Measurements from ENCODE around the gene B3GNT5.

Gene B3GNT5

DNA sequence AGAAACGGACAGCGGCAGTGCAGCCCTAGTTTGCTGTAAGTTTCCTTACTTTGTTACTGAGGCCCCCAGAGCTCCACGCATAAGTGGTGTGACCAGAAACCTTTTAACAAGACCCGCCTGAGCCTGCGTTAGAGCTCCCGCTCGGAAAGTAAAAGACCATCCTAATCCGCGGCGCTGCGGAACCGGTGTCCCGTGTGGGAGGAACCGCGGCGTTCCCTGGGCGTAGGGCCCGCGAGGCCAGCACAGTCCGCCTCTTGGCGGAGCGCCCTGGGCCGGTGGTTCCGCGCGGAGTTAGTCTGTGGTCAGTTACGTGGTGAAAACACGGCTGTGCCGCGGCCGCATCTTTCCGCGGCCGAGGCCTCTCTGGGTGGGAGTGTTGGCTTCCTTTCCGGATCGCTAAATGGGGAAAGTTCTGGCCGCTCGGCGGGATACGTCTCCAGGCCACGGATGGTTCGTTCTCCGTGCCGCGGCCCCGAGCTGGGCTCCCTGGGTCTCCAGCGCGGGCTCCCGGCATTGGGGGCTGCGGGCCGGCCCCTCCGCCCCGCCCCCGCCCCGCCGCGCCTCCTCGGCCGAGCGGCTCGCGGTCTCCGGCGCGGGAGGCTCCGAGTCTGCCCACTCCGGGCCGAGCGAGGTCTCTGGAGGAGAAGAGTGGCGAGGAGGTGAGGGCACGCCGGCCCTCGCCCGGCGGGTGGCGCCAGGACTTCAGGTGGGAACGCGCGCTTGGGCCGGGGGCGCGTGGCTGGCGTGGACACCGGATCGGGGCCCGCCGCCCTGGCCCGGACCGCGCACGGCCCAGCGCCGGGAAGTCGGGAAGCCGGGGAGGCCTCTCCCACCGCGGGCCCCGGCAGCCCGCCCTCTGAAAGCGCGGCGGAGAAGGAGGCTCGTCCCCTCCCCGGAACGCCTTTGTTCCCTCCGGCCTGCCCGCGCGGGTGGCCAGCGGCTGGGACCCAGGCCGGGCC lies 754 bp downstream of the B3GNT5 start:
- Mint-ChIP-seq H3K27ac (no peak overlapping the region), H3K9me3 (no peaks in the 10 kb centered on the region), H3K4me1 (no peaks in the 10 kb centered on the region), H3K36me3 (no peaks in the 10 kb centered on the region), H3K4me3 (peak overlapping the region; percentile 76)
- DNase-seq (ENCODE audit: low spot score in 2 of 2) (peak in 1 of 2 donors; percentile 62), ATAC-seq (peak; percentile 69)

DNA sequence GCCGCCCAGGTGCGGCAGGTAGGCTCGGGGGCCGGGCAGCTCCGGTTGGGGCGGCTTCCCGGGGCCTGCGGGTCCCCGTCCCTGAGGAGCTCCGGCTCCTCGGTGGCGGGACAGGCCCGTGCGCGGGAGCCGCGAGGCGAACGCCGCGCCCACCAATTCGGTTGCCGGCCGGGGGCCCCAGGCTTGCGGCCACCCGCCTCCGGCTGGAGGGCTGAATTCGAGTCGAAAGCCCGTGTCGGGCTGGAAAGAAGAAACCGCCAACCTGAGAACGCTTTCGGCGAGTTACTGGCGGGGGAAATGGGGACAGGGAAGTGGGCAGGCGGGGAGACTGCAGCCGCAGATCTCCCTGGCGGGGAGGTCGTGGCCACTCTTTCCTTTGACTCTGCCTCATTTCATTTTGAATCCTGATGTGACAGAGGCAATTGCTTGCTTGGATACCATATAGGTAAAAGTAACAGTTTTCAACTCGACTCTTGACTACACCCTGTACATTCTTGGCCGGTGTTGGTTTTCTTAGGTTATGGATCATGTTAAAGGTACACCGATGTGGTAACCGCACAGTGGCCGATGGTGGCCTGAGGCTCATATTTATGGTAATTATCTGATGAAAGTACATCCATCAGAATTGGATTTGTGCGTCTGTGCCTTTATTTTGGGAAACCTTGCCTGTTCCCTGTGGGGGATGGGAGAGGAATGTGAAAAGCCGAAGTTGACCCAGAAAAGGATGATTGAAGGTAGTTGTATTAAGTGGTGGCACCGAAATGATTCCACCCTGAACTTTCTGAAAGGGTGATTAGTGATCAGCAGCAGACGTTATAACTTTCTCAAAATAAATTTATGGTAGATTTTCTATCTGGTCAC lies 1.7 kb downstream of the B3GNT5 start:
- H3K4me3 Mint-ChIP-seq: peak overlapping the region; percentile 39
- ATAC-seq (peak; percentile 11), DNase-seq (ENCODE audit: low spot score in 2 of 2) (no peak)
- no peaks in the 10 kb centered on the region for H3K4me1 Mint-ChIP-seq
- no peak overlapping the region for H3K27ac Mint-ChIP-seq
- H3K36me3 Mint-ChIP-seq: no peaks in the 10 kb centered on the region
- no peaks in the 10 kb centered on the region for H3K9me3 Mint-ChIP-seq

DNA sequence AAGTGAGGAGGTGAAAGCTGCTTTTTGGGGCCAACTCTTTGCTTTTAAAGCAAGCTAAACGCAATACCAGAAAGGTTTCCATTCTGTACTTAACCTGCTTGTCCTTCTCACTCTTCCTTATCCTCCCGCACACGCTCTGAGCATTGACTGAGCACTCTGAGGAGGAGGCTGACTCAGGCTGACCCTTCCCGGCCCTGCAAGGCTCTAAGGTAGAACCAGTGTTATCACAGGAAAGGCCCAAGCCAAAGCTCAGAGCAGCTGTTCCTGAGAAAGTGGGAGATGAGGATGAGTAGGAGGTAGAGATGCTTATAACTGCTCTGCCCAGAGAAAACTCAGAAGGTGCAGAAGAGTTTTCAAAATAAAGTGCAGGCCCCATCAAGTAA lies 2.3 kb downstream of the B3GNT5 start:
- Mint-ChIP-seq H3K36me3 (no peaks in the 10 kb centered on the region), H3K4me1 (no peaks in the 10 kb centered on the region), H3K4me3 (peak overlapping the region; percentile 39), H3K27ac (no peak overlapping the region), H3K9me3 (no peaks in the 10 kb centered on the region)
- DNase-seq (ENCODE audit: low spot score in 2 of 2): peak in 1 of 2 donors; percentile 42
- no peak for ATAC-seq

DNA sequence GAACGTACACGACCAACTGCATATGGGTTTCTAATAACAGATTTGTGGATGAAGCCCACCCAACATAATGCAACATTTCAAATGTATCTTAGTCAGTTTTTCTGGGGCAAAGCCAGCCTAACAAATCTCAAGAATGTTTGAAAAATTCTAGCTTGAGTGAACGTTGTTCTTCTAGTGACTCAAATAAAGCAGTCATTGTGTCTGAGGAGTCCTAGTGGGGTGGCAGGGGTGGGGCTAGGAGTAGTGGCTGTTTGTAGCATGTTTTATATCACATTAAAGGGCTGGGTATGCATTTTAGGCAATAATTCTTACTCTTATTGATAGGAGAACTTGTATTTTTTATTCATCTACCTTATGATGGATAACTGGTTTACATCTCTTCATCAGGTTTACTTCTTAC lies 6.0 kb downstream of the B3GNT5 start:
- no peak for ATAC-seq
- no peaks in the 10 kb centered on the region for H3K9me3 Mint-ChIP-seq
- no peak overlapping the region for H3K4me3 Mint-ChIP-seq
- peak in 1 of 2 donors; percentile 13 for DNase-seq (ENCODE audit: low spot score in 2 of 2)
- H3K4me1 Mint-ChIP-seq: no peaks in the 10 kb centered on the region
- H3K27ac Mint-ChIP-seq: no peak overlapping the region
- no peaks in the 10 kb centered on the region for H3K36me3 Mint-ChIP-seq

DNA sequence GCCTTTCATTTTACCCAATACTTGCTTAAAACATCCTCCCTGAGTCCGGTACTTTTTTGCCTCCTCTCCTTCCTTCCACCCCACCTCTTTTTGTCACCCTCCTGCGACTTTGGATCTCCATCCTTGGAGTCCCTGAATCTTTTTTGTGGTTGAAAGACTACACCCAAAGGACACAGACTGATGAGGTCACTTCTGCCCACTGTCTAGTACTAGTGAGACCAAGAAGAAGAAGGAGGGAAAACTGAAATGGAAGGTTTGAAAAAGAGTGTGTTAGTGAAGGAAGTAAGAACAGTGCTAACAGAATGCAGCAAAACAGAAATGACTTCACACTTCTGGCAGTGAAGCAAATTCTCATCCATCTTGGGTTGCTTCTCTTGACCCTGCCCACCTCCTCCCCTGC lies 6.6 kb downstream of the B3GNT5 start:
- H3K9me3 Mint-ChIP-seq: no peaks in the 10 kb centered on the region
- DNase-seq (ENCODE audit: low spot score in 2 of 2) (peak in 1 of 2 donors; percentile 29), ATAC-seq (no peak)
- H3K4me1 Mint-ChIP-seq: no peaks in the 10 kb centered on the region
- H3K36me3 Mint-ChIP-seq: no peaks in the 10 kb centered on the region
- no peak overlapping the region for H3K27ac Mint-ChIP-seq
- H3K4me3 Mint-ChIP-seq: no peak overlapping the region

DNA sequence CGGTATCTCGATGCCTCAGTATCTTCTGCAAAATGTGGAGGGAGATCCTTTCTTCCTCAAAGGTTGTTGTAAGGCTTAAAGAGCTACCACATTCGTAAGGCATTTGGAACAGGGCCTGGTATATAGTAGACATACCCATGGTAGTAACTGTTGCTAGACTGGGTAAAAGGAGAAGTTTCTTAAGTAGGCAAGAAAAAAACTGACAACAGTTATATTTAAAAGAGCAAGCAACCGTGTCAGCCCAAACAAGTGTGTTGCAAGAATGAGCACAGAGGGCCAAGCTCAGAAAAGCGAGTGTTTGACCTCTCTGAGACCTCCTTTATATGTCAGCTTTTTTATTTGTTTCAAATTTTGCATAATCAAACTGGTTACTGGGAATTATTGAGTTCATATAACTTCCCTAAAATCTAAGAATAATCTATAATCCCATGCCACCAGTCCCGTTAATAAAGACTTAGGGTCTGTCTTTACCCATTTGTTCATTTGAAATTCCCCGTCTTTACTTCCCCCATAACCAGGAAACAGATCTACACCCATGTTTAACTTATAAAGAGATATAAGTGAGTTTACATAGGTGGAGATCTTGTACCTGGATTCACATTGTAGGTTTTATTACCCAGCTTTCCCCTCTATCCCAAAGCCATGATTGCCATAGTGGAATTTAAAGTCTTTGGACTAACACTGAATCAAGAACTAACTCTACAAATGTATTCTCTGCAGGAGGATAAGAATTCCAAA lies 7.3 kb downstream of the B3GNT5 start:
- Mint-ChIP-seq H3K4me3 (no peak overlapping the region), H3K4me1 (no peaks in the 10 kb centered on the region), H3K27ac (no peak overlapping the region), H3K9me3 (no peaks in the 10 kb centered on the region), H3K36me3 (no peaks in the 10 kb centered on the region)
- no peak for ATAC-seq
- DNase-seq (ENCODE audit: low spot score in 2 of 2): no peak

DNA sequence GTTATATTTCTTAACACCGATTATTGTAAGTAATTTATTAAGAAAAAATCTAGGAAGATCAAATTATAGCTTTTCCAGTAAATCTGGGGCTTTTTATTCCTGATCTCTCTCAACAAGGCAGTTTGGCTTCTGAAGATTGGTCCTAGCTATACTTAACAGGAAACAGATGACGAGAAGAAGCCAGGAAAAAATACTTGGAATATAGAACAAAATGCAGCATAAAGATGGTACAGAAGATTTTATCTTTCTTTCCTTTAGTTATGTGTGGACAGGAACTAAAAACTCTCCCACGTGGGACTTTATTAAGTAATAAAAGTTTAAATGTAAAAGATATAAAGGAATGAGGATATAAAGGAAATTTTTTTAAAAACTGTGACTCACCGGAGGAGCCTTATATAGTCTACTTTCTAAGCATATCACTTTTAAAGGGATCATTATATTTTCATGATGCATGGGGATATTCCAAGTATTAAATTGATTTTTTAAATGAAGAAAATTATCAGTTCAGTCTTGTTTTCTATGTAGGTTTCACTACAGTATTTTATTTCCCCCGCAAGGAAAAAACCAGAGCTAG lies 8.2 kb downstream of the B3GNT5 start:
- no peak for ATAC-seq
- no peaks in the 10 kb centered on the region for H3K36me3 Mint-ChIP-seq
- no peak overlapping the region for H3K27ac Mint-ChIP-seq
- no peaks in the 10 kb centered on the region for H3K4me1 Mint-ChIP-seq
- H3K4me3 Mint-ChIP-seq: no peak overlapping the region
- H3K9me3 Mint-ChIP-seq: no peaks in the 10 kb centered on the region
- no peak for DNase-seq (ENCODE audit: low spot score in 2 of 2)

DNA sequence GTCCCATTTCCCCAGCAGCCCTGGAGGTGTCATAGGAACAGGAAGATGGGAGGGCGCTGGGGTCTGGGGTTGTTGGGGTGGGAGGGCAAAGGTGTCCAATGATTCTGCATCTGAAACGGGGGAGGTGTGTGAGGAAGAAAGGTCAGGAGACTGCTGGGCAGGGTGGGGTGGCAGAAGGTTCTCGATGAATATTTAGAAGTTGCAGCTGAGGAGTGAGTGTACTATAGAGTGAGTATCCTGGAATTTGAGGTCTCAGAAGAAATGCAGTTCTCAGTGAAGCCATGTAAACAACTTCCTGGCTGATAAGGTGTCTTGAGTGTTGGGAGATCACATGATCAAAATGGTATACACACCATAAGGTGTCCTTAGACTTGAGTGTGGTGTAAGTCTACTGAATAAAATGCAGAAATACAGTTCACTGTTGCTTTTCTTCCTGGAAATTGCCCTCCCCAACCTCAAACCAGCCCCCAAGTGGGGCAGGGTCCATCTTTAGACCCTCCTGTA lies 9.9 kb downstream of the B3GNT5 start:
- Mint-ChIP-seq H3K4me1 (peaks cover 9% of the 10 kb centered on the region), H3K9me3 (no peaks in the 10 kb centered on the region), H3K36me3 (no peaks in the 10 kb centered on the region), H3K27ac (no peak overlapping the region), H3K4me3 (no peak overlapping the region)
- no peak for DNase-seq (ENCODE audit: low spot score in 2 of 2)
- ATAC-seq: no peak

DNA sequence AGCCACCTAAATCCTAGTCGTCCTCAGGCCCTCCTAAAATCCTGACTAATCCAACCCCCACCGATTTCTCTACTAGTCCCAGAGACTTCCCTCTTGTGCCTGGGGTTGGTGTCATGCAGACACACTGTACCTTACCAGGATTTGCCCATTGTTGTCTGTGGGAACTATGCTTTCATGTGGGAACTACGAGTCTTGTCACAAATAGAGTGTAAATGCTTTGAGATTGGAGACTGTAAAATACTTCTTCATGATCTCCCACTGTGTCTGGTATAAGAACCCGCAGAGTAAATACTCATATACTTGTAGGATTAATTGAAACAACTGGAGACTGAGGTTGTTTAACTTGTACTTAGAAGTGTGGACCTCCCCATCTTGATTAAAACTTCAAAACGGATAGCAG lies 11.2 kb downstream of the B3GNT5 start:
- Mint-ChIP-seq H3K4me1 (peaks cover 15% of the 10 kb centered on the region), H3K27ac (no peak overlapping the region), H3K36me3 (no peaks in the 10 kb centered on the region), H3K9me3 (no peaks in the 10 kb centered on the region), H3K4me3 (no peak overlapping the region)
- ATAC-seq (no peak), DNase-seq (ENCODE audit: low spot score in 2 of 2) (no peak)

DNA sequence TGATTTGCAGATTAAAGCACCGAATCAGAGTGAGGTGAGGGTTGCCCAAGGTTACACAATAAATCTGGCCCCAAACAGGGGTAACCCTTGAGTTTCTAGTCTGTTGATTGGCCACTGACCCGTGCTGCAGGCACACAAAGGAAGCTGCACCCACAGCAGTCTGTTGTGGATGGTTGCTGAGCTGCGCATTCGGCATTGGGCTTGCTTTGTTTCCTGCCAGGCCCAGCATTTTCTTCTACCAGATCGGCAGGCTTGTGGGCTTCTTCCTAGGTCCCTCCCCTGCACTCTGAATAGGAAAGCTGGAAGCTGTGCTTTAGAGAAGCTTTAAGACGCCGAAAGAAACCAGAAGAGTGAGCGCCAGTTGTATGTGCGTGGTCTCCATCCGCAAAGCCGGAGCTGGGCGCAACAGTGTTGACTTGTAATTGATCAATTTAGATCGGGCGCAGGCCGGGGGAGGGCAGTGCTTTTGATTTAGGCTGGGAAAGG lies 12.1 kb downstream of the B3GNT5 start:
- Mint-ChIP-seq H3K36me3 (no peaks in the 10 kb centered on the region), H3K4me3 (no peak overlapping the region), H3K9me3 (no peaks in the 10 kb centered on the region), H3K27ac (no peak overlapping the region), H3K4me1 (peaks cover 15% of the 10 kb centered on the region)
- DNase-seq (ENCODE audit: low spot score in 2 of 2) (no peak), ATAC-seq (no peak)

DNA sequence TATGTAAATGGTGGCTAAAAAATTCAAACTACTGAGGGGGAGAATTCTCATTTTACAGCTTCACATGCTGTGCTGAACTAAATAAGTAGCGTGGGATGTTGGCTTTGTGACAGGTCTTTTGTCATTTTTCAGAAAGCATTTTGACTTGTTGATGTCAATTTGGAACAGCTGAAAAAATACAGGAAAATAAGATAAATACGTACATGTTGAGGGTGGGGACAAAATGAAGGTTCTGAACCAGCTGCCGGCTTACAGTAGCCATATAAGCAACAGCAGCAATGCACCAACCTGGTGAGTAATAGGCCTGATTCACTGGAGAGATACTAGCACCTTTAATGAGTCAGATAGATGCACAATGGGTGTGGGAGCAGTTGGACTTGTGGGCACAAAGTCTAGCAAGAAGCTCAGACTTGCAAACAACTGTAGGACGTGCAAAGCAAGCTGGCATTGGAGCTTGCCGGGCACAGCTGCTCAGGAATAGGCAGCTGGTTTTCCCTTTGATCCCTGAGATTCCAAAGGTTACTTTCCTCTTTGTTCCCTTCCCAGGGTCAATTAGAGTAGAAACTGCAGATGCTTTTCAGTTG lies 12.9 kb downstream of the B3GNT5 start:
- Mint-ChIP-seq H3K4me1 (peaks cover 15% of the 10 kb centered on the region), H3K27ac (no peak overlapping the region)
- peak; percentile 99 for ATAC-seq

DNA sequence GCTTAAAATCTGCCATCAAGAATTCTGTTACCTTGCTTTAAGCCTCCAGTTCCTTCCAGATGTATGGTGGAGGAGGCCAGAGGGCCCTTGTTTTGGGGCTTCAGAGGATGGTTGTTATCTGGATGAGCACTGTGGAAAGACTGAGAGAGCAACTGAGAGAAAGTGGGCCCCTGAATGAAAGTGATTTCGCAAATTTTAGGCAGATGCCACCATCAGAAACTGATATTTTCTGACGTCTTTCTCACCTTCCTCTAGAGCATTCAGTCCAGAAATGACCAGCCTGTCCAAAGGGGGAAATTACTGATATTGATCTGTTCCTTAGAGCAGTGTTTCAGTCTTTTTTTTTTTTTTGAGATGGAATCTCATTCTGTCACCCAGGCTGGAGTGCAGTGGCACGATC lies 13.4 kb downstream of the B3GNT5 start:
- Mint-ChIP-seq H3K36me3 (no peaks in the 10 kb centered on the region), H3K27ac (no peak overlapping the region), H3K9me3 (no peaks in the 10 kb centered on the region), H3K4me3 (no peak overlapping the region), H3K4me1 (peaks cover 15% of the 10 kb centered on the region)
- peak; percentile 71 for ATAC-seq
- no peak for DNase-seq (ENCODE audit: low spot score in 2 of 2)

More for the DNA sequence above, 12.9 kb downstream of the B3GNT5 start:
- H3K4me3 Mint-ChIP-seq: no peak overlapping the region
- no peaks in the 10 kb centered on the region for H3K9me3 Mint-ChIP-seq
- peak in 1 of 2 donors; percentile 60 for DNase-seq (ENCODE audit: low spot score in 2 of 2)
- H3K36me3 Mint-ChIP-seq: no peaks in the 10 kb centered on the region

DNA sequence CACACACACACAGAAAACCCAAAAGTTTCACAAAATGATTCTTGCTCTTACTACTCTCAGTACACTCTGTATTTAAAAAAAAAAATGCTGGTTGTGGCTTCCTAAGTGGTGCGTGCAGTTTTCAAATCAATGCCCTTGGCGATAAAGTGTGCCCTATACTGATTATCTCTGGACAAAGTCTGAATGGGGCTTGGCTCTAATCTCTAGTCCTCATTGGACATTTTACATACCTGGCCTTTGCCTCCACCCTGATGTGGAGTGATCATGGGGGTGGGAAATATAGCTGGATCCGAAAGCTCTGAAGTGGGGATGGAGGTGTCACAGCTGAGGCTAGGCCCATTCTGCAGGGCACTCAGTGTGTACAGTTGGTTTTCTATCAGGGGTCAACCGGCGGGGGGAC lies 14.1 kb downstream of the B3GNT5 start:
- DNase-seq (ENCODE audit: low spot score in 2 of 2) (no peak), ATAC-seq (no peak)
- no peak overlapping the region for H3K4me3 Mint-ChIP-seq
- no peaks in the 10 kb centered on the region for H3K36me3 Mint-ChIP-seq
- no peak overlapping the region for H3K27ac Mint-ChIP-seq
- H3K9me3 Mint-ChIP-seq: no peaks in the 10 kb centered on the region
- H3K4me1 Mint-ChIP-seq: peaks cover 15% of the 10 kb centered on the region

DNA sequence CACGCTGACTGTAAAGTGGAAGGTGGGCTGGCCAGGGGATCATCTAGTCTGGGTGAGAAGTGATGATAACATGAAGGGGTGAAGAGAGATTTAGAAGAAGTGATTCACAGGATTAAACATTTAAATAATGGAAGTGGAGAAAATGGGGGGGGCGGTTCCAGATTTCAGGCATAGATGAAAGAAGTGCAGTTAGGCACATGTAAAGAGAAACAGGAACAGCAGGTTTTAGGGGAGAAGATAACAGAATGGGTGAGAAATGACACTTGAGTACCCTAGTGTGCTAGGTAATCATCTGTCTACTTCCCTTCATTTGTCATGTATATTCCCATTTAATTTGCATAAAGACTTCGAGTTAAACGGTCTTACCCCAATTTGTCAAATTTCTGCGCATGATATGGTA lies 15.3 kb downstream of the B3GNT5 start:
- no peak overlapping the region for H3K4me3 Mint-ChIP-seq
- no peaks in the 10 kb centered on the region for H3K36me3 Mint-ChIP-seq

More for the DNA sequence above, 15.3 kb downstream of the B3GNT5 start:
- H3K9me3 Mint-ChIP-seq: no peaks in the 10 kb centered on the region
- peaks cover 15% of the 10 kb centered on the region for H3K4me1 Mint-ChIP-seq
- no peak overlapping the region for H3K27ac Mint-ChIP-seq
- DNase-seq (ENCODE audit: low spot score in 2 of 2): peak in 1 of 2 donors; percentile 28
- no peak for ATAC-seq
